NB4 (cell line): ENCODE results near the gene THEMIS.

Experiments
- DNase-seq: peaks from one replicate; pipeline ENCODE4 v3.0.0; 2010; ENCODE audit warnings: low read depth
- H3K4me3 ChIP-seq: one replicate; pipeline ENCODE4 v1.5.1; 2011; ENCODE audit warnings: mild to moderate bottlenecking, low read depth, low read length, moderate library complexity
- MYC ChIP-seq: IDR thresholded peaks from 2 replicates; pipeline ENCODE4 v1.6.1; 2011; ENCODE audit warnings: low read depth, low read length
- POLR2A ChIP-seq: IDR thresholded peaks from 2 replicates; pipeline ENCODE4 v1.6.1; 2011; ENCODE audit warnings: mild to moderate bottlenecking; ENCODE audit not compliant: insufficient read length; ENCODE audit errors: extremely low read depth
- TF ChIP-seq, protein P1 (sequence below): IDR thresholded peaks from 2 replicates; pipeline ENCODE4 v1.6.1; 2011; ENCODE audit warnings: low read depth, low read length
- TF ChIP-seq, protein P2 (sequence below): IDR thresholded peaks from one replicate; pipeline ENCODE4 v1.5.1; 2012; ENCODE audit warnings: low read depth, low read length

Gene THEMIS, protein sequence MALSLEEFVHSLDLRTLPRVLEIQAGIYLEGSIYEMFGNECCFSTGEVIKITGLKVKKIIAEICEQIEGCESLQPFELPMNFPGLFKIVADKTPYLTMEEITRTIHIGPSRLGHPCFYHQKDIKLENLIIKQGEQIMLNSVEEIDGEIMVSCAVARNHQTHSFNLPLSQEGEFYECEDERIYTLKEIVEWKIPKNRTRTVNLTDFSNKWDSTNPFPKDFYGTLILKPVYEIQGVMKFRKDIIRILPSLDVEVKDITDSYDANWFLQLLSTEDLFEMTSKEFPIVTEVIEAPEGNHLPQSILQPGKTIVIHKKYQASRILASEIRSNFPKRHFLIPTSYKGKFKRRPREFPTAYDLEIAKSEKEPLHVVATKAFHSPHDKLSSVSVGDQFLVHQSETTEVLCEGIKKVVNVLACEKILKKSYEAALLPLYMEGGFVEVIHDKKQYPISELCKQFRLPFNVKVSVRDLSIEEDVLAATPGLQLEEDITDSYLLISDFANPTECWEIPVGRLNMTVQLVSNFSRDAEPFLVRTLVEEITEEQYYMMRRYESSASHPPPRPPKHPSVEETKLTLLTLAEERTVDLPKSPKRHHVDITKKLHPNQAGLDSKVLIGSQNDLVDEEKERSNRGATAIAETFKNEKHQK

DNA sequence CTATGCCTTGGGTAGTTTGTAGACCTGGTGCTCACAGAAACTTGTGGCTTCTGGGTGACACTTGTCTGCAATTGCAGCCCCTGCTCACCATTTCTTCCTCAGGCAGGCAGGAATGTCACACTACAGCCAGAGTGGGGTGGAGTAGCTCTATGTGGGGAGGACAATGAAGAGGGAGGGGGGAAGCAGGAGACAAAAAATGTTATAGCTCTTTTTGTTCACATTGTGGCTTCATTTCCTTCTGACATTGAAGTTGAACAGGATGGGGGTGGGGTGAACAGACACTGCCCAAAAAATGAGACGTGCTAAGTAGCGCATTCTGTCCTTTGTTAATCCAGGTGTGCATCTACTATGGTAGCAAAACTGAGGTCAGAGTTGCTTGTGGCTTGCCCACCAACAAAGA lies at the start of gene THEMIS:
THEMIS (minus strand) TSS at position 124 of the 400 bp plus-strand sequence. CDS start 126 bp downstream, outside the sequence.
- TF ChIP-seq, protein P1, sequence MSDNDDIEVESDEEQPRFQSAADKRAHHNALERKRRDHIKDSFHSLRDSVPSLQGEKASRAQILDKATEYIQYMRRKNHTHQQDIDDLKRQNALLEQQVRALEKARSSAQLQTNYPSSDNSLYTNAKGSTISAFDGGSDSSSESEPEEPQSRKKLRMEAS = no peak
- TF ChIP-seq, protein P2, sequence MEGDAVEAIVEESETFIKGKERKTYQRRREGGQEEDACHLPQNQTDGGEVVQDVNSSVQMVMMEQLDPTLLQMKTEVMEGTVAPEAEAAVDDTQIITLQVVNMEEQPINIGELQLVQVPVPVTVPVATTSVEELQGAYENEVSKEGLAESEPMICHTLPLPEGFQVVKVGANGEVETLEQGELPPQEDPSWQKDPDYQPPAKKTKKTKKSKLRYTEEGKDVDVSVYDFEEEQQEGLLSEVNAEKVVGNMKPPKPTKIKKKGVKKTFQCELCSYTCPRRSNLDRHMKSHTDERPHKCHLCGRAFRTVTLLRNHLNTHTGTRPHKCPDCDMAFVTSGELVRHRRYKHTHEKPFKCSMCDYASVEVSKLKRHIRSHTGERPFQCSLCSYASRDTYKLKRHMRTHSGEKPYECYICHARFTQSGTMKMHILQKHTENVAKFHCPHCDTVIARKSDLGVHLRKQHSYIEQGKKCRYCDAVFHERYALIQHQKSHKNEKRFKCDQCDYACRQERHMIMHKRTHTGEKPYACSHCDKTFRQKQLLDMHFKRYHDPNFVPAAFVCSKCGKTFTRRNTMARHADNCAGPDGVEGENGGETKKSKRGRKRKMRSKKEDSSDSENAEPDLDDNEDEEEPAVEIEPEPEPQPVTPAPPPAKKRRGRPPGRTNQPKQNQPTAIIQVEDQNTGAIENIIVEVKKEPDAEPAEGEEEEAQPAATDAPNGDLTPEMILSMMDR = no peak
- TF ChIP-seq POLR2A = no peak
- no peak for TF ChIP-seq MYC
- no peak for DNase-seq
- H3K4me3 ChIP-seq = no peak within 1 kb of the TSS

DNA sequence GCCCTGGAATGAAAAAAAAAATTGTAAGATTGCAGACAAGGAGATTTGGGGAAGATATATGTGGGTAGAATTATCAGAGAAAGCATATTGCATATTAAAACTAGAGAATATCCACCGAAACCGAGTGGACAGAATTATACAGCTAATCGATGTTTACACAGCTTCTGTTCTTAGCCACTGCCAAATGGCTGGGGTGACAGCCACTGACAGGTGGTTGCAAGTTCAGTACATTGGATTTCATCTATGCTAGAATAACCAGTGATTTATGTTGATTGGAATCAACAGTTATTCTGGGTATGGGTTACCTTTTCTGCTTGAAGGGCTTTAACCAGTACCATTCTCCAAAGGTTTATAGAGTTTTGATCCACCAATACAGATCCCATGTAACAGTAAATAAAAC lies 48.4 kb upstream of the THEMIS start:
- no peak overlapping the region for H3K4me3 ChIP-seq
- no peak for DNase-seq
- no peak for TF ChIP-seq POLR2A
- TF ChIP-seq, protein P1 = no peak
- no peak for TF ChIP-seq MYC
- TF ChIP-seq, protein P2 = no peak

DNA sequence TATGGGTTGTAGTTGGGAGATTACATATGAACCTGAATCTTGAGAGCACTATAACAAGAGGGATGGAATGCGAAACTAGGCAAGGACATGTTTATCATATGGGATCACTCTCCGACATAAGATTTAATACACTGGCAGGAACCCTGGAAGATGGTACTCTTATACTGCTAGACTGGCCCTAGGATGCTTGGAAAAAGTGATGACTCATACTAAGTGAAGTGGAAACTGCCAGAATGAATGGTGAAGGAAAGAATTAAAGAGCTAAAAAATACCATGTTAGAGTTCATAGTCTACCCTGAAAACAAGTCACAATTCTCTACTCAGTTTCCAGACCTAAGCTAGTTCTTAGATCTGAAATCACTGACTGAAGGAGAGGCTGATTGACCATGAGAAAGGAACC lies 45.5 kb upstream of the THEMIS start:
- DNase-seq = no peak
- no peak overlapping the region for H3K4me3 ChIP-seq
- TF ChIP-seq, protein P1 = no peak
- TF ChIP-seq, protein P2 = no peak
- TF ChIP-seq MYC (no peak), POLR2A (no peak)

DNA sequence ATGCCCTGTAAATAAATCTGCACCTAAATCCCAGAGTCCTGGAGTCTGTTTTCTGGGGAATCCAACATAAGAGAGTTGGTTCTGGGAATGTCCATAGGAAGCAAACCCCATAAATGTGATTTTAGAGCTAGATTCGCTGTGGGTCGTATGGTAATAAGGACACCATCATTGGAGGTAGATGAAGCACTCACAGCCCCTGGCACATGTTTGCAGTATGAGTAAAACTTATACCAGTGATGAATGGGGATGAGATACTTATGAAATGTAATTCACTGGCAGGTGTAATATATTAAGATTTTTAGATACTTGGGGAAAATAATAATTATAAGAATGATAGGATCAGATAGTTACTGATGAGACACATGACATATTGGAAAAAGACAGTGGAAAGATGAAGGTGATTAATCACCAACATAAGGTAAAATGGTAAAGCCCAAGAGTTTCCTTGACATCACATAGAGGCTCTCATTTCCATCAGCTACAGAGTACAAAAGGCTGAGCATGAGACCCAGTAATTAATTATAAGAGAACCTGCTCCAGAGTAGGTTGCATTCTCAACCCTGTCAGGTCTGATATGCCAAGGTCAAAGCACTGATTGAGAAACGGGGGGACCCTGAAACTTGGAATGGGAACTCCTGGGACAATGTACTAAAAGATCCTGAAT lies 44.7 kb upstream of the THEMIS start:
- no peak for DNase-seq
- TF ChIP-seq, protein P1 = no peak
- no peak for TF ChIP-seq MYC
- TF ChIP-seq POLR2A = no peak
- TF ChIP-seq, protein P2 = no peak
- H3K4me3 ChIP-seq = no peak overlapping the region

DNA sequence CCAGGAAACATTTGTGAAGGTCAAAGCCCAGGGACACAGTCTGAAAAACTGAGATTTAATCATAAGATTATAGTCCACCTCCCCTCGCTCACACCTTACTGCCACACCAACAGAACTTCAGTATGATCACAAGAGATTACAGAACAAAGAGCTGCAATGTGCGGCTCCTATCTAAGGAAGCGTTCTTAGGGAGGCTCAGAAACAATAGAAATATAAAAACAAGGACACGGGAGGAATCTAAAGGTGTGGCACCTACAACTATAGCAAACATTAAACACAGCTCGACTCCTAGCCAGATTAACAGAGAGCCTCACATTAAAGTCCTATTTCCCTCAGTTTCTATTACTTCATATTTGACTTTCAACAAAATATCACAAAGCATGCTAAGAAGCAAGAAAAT lies 40.4 kb upstream of the THEMIS start:
- no peak overlapping the region for H3K4me3 ChIP-seq
- TF ChIP-seq POLR2A (no peak), MYC (no peak)
- TF ChIP-seq, protein P1 = no peak
- TF ChIP-seq, protein P2 = no peak
- no peak for DNase-seq
